ENCODE data around the gene ACSBG1. TPM values are rescaled to one million over a fixed set of nuclear protein-coding genes. Genes with fewer than 3 reads are reported as not detected.

The ACSBG1 gene
- polyA plus RNA-seq, 10 donors, result 0.15 to 1.2 (median 0.49) TPM

GRCh38 chr15:78130466-78131294 is 103.7 kb downstream of the ACSBG1 start:
- DNase-seq, result peak in 1 of 3 donors; percentile 29

GRCh38 chr15:78129751-78130287 is 104.5 kb downstream of the ACSBG1 start:
- DNase-seq, result peak in 1 of 3 donors; percentile 29

- peak in 1 of 3 donors; percentile 41 for DNase-seq
Measured at GRCh38 chr15:78129077-78129750, 105.2 kb downstream of the ACSBG1 start.

GRCh38 chr15:78127882-78128281 is 106.5 kb downstream of the ACSBG1 start:
- no peak for DNase-seq

- DNase-seq, result no peak
Measured at GRCh38 chr15:78125267-78125666, 109.1 kb downstream of the ACSBG1 start.

GRCh38 chr15:78120523-78120922 is 113.8 kb downstream of the ACSBG1 start:
- DNase-seq, result no peak

Other genes with a start within 250 kb of the ACSBG1 start
- 10 to 100 TPM; 24.4 to 39.6 (median 31.3) TPM for gene TBC1D2B, start 156.9 kb downstream of the ACSBG1 start, polyA plus RNA-seq (ENCODE audit: insufficient read length in 10 of 10)
- under 1 TPM; 0.07 to 0.21 (median 0.14) TPM for gene SH2D7, start 142.0 kb downstream of the ACSBG1 start, polyA plus RNA-seq (ENCODE audit: insufficient read length in 10 of 10)
- gene CIB2, start 103.1 kb downstream of the ACSBG1 start, polyA plus RNA-seq (ENCODE audit: insufficient read length in 10 of 10), result 10 to 100 TPM in 8 of 10 donors, 1 to 10 TPM in 2; 9.0 to 23.3 (median 18.6) TPM
- 10 to 100 TPM; 32.8 to 54.9 (median 39.0) TPM for gene IDH3A, start 85.2 kb downstream of the ACSBG1 start, polyA plus RNA-seq (ENCODE audit: insufficient read length in 10 of 10)
- gene DNAJA4, start 30.0 kb upstream of the ACSBG1 start, polyA plus RNA-seq (ENCODE audit: insufficient read length in 10 of 10), result 10 to 100 TPM; 68.8 to 99.9 (median 86.3) TPM
- 10 to 100 TPM; 49.9 to 74.2 (median 56.3) TPM for gene SKIC8, start 65.0 kb upstream of the ACSBG1 start, polyA plus RNA-seq (ENCODE audit: insufficient read length in 10 of 10)
- 100 to 1,000 TPM in 1 of 10 donors, 10 to 100 TPM in 8, 1 to 10 TPM in 1; 7.7 to 110 (median 53.8) TPM for gene CRABP1, start 105.8 kb upstream of the ACSBG1 start, polyA plus RNA-seq (ENCODE audit: insufficient read length in 10 of 10)
- 10 to 100 TPM; 35.1 to 54.0 (median 42.4) TPM for gene IREB2, start 203.7 kb upstream of the ACSBG1 start, polyA plus RNA-seq (ENCODE audit: insufficient read length in 10 of 10)